Body of pancreas (tissue), 4 donors: ENCODE data around the gene SMPDL3B. TPM values are rescaled to one million over a fixed set of nuclear protein-coding genes. Genes with fewer than 3 reads are reported as not detected.
A peak's percentile ranks its signal among the peaks of the same experiment; 100 is the strongest.

Source experiments
- ATAC-seq: fragments of 150-250 bp; one replicate; pipeline ENCODE4 v1.9.1; 2016
- DNase-seq, 4 donors: peaks; one replicate each; pipeline ENCODE4 v3.0.0-alpha.2; 2019
- H3K27ac ChIP-seq, 4 donors: fragments of 200-600 bp; sonication (generic); 1 replicate in 3 of 4; 2 replicates in 1 of 4; pipeline versions ENCODE4 v1.5.1 to v1.6.1; 2016 to 2019; ENCODE audit warnings: mild to moderate bottlenecking in 1 of 4, mixed read lengths in 1 of 4, moderate library complexity in 1 of 4
- H3K27me3 ChIP-seq, 2 donors: fragments of 200-600 bp; sonication (generic); one replicate each; pipeline ENCODE4 v1.6.0; 2016; ENCODE audit warnings: mild to moderate bottlenecking in 1 of 2
- H3K36me3 ChIP-seq, 2 donors: fragments of 200-600 bp; sonication (generic); replicated peaks in 1 of 2; 2 replicates each; pipeline ENCODE4 v1.5.1; 2016; ENCODE audit warnings: low read depth in 2 of 2; ENCODE audit not compliant: insufficient read depth in 1 of 2
- H3K4me1 ChIP-seq: fragments of 200-600 bp; sonication (generic); one replicate; pipeline ENCODE4 v1.6.0; 2016
- H3K4me3 ChIP-seq, 2 donors: fragments of 200-600 bp; sonication (generic); 1 replicate in 1 of 2; 2 replicates in 1 of 2; pipeline ENCODE4 v1.5.1; 2016 to 2019
- H3K9me3 ChIP-seq, 3 donors: fragments of 200-600 bp; sonication (generic); 1 replicate in 2 of 3; 2 replicates in 1 of 3; pipeline ENCODE4 v1.5.1; 2016
- CTCF ChIP-seq, 7 experiments: fragments of 450-650 bp in 4 of 7; fragments of 200-600 bp in 3 of 7; sonication (generic) in 3 of 7; IDR thresholded peaks; one replicate each; pipeline ENCODE4 v1.5.1; 2016 to 2019; ENCODE audit warnings: antibody characterized with exemption in 7 of 7
- POLR2A ChIP-seq, 3 donors: fragments of 450-650 bp; IDR thresholded peaks; one replicate each; pipeline ENCODE4 v1.6.1; 2016; ENCODE audit warnings: antibody characterized with exemption in 3 of 3, mild to moderate bottlenecking in 2 of 3
- WGBS, 2 donors: methylation state at CpG; one replicate each; pipeline ENCODE4 v1.1.5; 2017; 5-methylcytosine and 5-hydroxymethylcytosine counted together
- intact Hi-C: fragments of 100-400 bp; cut with DNase I; formaldehyde crosslinking; loops from one replicate; pipeline ENCODE4 v1.15.1; 2023
- total RNA-seq, 2 donors: library from RNA; depleted of rRNA; stranded (reverse); fragments of >200 nt; gene quantifications; one replicate each; pipeline ENCODE4 v1.1.0, GENCODE V29; 2016

SMPDL3B gene, protein sequence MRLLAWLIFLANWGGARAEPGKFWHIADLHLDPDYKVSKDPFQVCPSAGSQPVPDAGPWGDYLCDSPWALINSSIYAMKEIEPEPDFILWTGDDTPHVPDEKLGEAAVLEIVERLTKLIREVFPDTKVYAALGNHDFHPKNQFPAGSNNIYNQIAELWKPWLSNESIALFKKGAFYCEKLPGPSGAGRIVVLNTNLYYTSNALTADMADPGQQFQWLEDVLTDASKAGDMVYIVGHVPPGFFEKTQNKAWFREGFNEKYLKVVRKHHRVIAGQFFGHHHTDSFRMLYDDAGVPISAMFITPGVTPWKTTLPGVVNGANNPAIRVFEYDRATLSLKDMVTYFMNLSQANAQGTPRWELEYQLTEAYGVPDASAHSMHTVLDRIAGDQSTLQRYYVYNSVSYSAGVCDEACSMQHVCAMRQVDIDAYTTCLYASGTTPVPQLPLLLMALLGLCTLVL
- total RNA-seq, result 10 to 100 TPM; 18.8 to 28.0 TPM

DNA sequence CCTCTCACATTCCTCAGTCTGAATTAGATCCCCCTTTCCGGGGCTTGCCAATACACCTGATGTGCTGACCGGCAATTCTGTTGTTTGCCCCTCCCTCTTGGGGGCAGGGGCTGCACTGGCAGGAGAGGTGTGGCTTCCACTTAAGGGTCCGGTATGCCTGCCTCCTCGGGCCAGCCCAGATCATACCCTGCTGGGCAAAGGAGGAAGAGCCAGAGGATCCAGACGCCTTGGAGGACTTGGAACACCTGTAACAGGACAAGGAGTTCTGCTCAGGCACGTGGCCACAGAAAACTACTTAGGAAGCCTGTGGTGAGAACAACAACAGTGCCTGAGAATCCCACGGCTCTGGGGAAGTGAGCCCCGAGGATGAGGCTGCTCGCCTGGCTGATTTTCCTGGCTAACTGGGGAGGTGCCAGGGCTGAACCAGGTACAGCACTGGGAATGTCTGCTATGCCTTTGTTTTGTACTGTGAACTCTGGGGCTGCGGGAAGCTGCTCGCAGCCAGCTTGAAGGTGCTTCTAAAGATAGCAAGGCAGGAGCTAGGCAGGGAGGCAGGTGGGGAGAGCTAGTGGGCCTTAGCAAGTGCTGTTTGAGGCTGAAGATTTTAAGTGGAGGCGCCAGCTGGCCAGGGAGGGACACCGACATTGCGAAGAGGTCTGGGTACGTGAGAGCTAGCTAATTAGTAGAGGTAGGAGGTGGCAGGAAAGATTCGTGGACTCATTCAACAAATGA lies at the start of gene SMPDL3B:
TSS of gene SMPDL3B (plus strand) at position 183 of the 732 bp plus-strand sequence. CDS start at position 367, 184 bp downstream.
- peak within 1 kb of the TSS in 1 of 2 donors; percentile 34 for H3K4me3 ChIP-seq
- no peaks in the 10 kb centered on the region for H3K27me3 ChIP-seq
- H3K4me1 ChIP-seq, result peaks cover 14% of the 10 kb centered on the region
- 1 to 3% methylated on average over 10 to 16 of the region's 16 CpGs for WGBS, 2 donors
- peak in 5 of 7 experiments; percentile 7 to 52 (median 45) for TF ChIP-seq CTCF (IDR thresholded peaks at IDR 0.05)
- peak; percentile 50 to 79 (median 74) for TF ChIP-seq POLR2A (IDR thresholded peaks at IDR 0.05)
- ATAC-seq, result peak; percentile 89
- DNase-seq, result peak; percentile 67 to 86 (median 83)
- H3K36me3 ChIP-seq, result no peaks in the 10 kb centered on the region
- H3K9me3 ChIP-seq, result no peaks in the 10 kb centered on the region
- H3K27ac ChIP-seq, result peak within 1 kb of the TSS; percentile 45 to 69 (median 56)
- intact Hi-C loops, result no loop called here

DNA sequence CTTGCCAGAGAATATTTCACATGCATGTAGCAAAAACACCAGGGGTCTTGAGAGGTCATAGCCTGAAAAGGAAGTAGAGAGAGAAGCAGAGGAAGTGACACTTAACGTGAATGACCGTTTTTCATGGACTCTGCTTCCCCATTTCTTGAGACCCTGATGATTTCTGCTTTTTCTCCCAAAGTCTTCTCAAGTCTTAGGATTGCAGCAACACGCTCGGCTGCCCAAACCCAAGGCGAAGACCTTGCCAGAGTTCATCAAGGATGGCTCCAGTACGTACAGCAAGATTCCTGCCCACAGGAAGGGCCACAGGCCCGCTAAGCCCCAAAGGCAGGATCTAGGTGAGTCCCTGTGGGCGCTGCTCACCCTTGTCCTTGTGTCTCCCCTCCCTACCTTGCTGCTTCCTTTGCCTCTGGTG lies 49.7 kb upstream of the SMPDL3B start:
- WGBS, 2 donors, result 72 to 85% methylated on average over 5 to 8 of the region's 8 CpGs
- H3K27me3 ChIP-seq, result no peaks in the 10 kb centered on the region
- intact Hi-C loops, result loop anchor here (10.0 kb wide), 1 partner anchor 60 kb away; no protein-coding TSS in a partner anchor
- ATAC-seq, result no peak
- H3K27ac ChIP-seq, result peak overlapping the region in 2 of 4 donors; percentile 28 to 82
- H3K36me3 ChIP-seq, result no peaks in the 10 kb centered on the region
- peak in 1 of 4 donors; percentile 49 for DNase-seq
- no peak overlapping the region for H3K4me3 ChIP-seq
- no peaks in the 10 kb centered on the region for H3K9me3 ChIP-seq
- TF ChIP-seq CTCF (IDR thresholded peaks at IDR 0.05), result no peak
- peak in 1 of 3 donors; percentile 18 for TF ChIP-seq POLR2A (IDR thresholded peaks at IDR 0.05)
- H3K4me1 ChIP-seq, result no peaks in the 10 kb centered on the region

- Histone ChIP-seq H3K36me3 (no peaks in the 10 kb centered on the region), H3K4me1 (no peaks in the 10 kb centered on the region), H3K27me3 (no peaks in the 10 kb centered on the region), H3K4me3 (no peak overlapping the region), H3K27ac (peak overlapping the region in 2 of 4 donors; percentile 28 to 82), H3K9me3 (no peaks in the 10 kb centered on the region)
- intact Hi-C loops, result loop anchor here (10.0 kb wide), 1 partner anchor 59 kb away; no protein-coding TSS in a partner anchor
- ATAC-seq, result peak; percentile 30
- WGBS, 2 donors, result 78 to 86% methylated on average over 11 to 15 of the region's 15 CpGs
- TF ChIP-seq POLR2A (IDR thresholded peaks at IDR 0.05) (peak in 1 of 3 donors; percentile 32), CTCF (IDR thresholded peaks at IDR 0.05) (no peak)
- DNase-seq, result peak in 1 of 4 donors; percentile 51
Measured at GRCh38 chr1:27885621-27886352, 49.0 kb upstream of the SMPDL3B start.

- ATAC-seq (no peak), DNase-seq (no peak)
- TF ChIP-seq POLR2A (IDR thresholded peaks at IDR 0.05), result no peak
- TF ChIP-seq CTCF (IDR thresholded peaks at IDR 0.05), result no peak
- Histone ChIP-seq H3K36me3 (no peaks in the 10 kb centered on the region), H3K9me3 (no peaks in the 10 kb centered on the region), H3K27ac (peak overlapping the region in 1 of 4 donors; percentile 82), H3K4me3 (no peak overlapping the region), H3K4me1 (no peaks in the 10 kb centered on the region), H3K27me3 (no peaks in the 10 kb centered on the region)
- WGBS, 2 donors, result 75 to 90% methylated on average over 2 of the region's 2 CpGs
- intact Hi-C loops, result loop anchor here (10.0 kb wide), 1 partner anchor 58 kb away; no protein-coding TSS in a partner anchor
Measured at GRCh38 chr1:27886353-27886679, 48.5 kb upstream of the SMPDL3B start.
